Measurements from ENCODE around the gene SLC25A23. TPM values are rescaled to one million over a fixed set of nuclear protein-coding genes. Genes with fewer than 3 reads are reported as not detected.

Gene SLC25A23
- total RNA-seq, 1 donor from 2014 or later: 56.5 TPM

- Histone ChIP-seq H3K9me3 (peaks cover 0 to 5% of the 10 kb centered on the region in 2 donors), H3K36me3 (peaks cover 31 to 63% of the 10 kb centered on the region in 2 donors), H3K4me3 (no peak overlapping the region), H3K27ac (no peak overlapping the region), H3K4me1 (no peaks in the 10 kb centered on the region), H3K27me3 (no peaks in the 10 kb centered on the region)
- no peak for TF ChIP-seq CTCF (IDR thresholded peaks at IDR 0.05)
- no peak for DNase-seq (ENCODE audit: low spot score in 2 of 2)
- intact Hi-C loops (cut with DNase I): no loop called here
Measured at GRCh38 chr19:6451583-6452222, 7.9 kb downstream of the SLC25A23 start.

DNA sequence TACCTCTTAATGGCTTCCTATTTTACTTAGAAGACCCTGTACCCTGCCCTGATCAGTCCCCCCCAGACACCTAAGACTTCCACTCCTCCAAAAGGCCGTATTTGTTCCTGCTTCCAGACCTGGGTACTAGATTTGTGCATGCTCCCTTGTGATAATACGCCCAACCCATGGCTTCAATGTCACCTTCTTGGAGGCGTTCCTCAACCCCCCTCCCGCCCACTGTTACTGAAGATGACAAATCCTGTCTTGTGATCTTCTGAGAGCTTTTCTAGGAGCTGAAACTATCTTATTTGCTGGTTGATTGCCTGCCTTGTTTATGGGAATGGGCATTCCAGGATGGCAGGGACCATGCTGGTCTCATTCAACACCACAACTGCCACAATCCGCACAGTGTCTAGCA is 9.4 kb downstream of the SLC25A23 start:
- peaks cover 30 to 67% of the 10 kb centered on the region in 2 donors for H3K36me3 ChIP-seq
- no peak overlapping the region for H3K27ac ChIP-seq
- intact Hi-C loops (cut with DNase I): no loop called here
- H3K9me3 ChIP-seq: peaks cover 0 to 5% of the 10 kb centered on the region in 2 donors
- no peak for DNase-seq (ENCODE audit: low spot score in 2 of 2)
- TF ChIP-seq CTCF (IDR thresholded peaks at IDR 0.05): no peak
- no peaks in the 10 kb centered on the region for H3K4me1 ChIP-seq
- H3K27me3 ChIP-seq: no peaks in the 10 kb centered on the region
- no peak overlapping the region for H3K4me3 ChIP-seq

- Histone ChIP-seq H3K27me3 (no peaks in the 10 kb centered on the region), H3K4me1 (no peaks in the 10 kb centered on the region), H3K4me3 (no peak overlapping the region), H3K27ac (no peak overlapping the region), H3K36me3 (peaks cover 9 to 48% of the 10 kb centered on the region in 2 donors), H3K9me3 (no peaks in the 10 kb centered on the region)
- no peak for TF ChIP-seq CTCF (IDR thresholded peaks at IDR 0.05)
- intact Hi-C loops (cut with DNase I): no loop called here
- no peak for DNase-seq (ENCODE audit: low spot score in 2 of 2)
Measured at GRCh38 chr19:6448045-6448444, 11.5 kb downstream of the SLC25A23 start.

GRCh38 chr19:6446452-6446851 is 13.1 kb downstream of the SLC25A23 start:
- intact Hi-C loops (cut with DNase I): no loop called here
- no peak for TF ChIP-seq CTCF (IDR thresholded peaks at IDR 0.05)
- no peak for DNase-seq (ENCODE audit: low spot score in 2 of 2)
- Histone ChIP-seq H3K4me3 (no peak overlapping the region), H3K9me3 (no peaks in the 10 kb centered on the region), H3K27ac (no peak overlapping the region), H3K36me3 (peaks cover 3 to 34% of the 10 kb centered on the region in 2 donors), H3K27me3 (no peaks in the 10 kb centered on the region), H3K4me1 (no peaks in the 10 kb centered on the region)

DNA sequence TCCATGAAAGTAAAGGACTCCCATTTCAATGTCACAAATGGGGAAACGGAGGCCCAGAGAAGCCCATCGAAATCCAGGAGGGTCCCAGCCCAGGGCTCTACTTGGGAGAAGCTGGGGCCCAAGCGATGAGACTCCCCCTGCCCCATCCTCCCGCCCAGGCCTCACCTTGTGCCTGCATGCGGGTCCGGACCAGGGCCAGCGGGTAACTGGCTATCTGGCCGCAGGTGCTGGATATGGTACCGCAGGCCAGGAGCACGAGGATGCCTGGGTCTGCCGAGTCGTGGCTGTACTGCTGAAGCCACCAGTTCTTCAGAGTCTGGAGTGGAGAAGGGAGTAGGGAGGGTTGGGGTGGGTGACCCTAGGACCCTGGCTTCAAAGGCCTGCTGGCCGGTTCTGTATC is 15.6 kb downstream of the SLC25A23 start:
- Histone ChIP-seq H3K4me3 (no peak overlapping the region), H3K27me3 (no peaks in the 10 kb centered on the region), H3K4me1 (no peaks in the 10 kb centered on the region), H3K36me3 (peaks cover 3 to 26% of the 10 kb centered on the region in 2 donors), H3K27ac (no peak overlapping the region), H3K9me3 (no peaks in the 10 kb centered on the region)
- no peak for TF ChIP-seq CTCF (IDR thresholded peaks at IDR 0.05)
- intact Hi-C loops (cut with DNase I): no loop called here
- no peak for DNase-seq (ENCODE audit: low spot score in 2 of 2)

Measured in ascending aorta (tissue), 2 donors.